ENCODE data around the gene NCK2. TPM values are rescaled to one million over a fixed set of nuclear protein-coding genes. Genes with fewer than 3 reads are reported as not detected.

The NCK2 gene
- total and polyA plus RNA-seq, 2 of the 13 experiments (the other 11 are each of a cell fraction or from before 2014, with no cell fraction given) = 14.8 to 23.5 TPM

GRCh38 chr2:105880637-105881036, 135.9 kb downstream of the NCK2 start (continued):
- TF ChIP-seq, protein P1, sequence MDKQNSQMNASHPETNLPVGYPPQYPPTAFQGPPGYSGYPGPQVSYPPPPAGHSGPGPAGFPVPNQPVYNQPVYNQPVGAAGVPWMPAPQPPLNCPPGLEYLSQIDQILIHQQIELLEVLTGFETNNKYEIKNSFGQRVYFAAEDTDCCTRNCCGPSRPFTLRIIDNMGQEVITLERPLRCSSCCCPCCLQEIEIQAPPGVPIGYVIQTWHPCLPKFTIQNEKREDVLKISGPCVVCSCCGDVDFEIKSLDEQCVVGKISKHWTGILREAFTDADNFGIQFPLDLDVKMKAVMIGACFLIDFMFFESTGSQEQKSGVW (CRISPR knock-in tag; IDR thresholded peaks at IDR 0.05; ENCODE audit: borderline replicate concordance) = no peak
- no peak for TF ChIP-seq E2F5 (CRISPR knock-in tag; conservative IDR thresholded peaks at IDR 0.05)
- TF ChIP-seq KLF11 (CRISPR knock-in tag; IDR thresholded peaks at IDR 0.05) = no peak

GRCh38 chr2:105881286-105882136, 136.8 kb downstream of the NCK2 start:
- Histone ChIP-seq H3K27ac (ENCODE audit: extremely low read length, insufficient read depth, low read length) (no peak overlapping the region), H3K79me2 (ENCODE audit: insufficient read depth, low read length) (no peaks in the 10 kb centered on the region), H3K9ac (ENCODE audit: insufficient read depth, low read depth, low read length) (no peak overlapping the region), H3K4me1 (ENCODE audit: insufficient read depth, low read length) (peaks cover 15% of the 10 kb centered on the region), H3K36me3 (replicated peaks in 1 of 2; ENCODE audit: control insufficient read depth in 1 of 2, insufficient read depth in 2 of 2, low read length in 2 of 2) (peaks cover 3 to 10% of the 10 kb centered on the region in 2 experiments; a peak in 2 of 5 replicates), H3K9me3 (ENCODE audit: low read length) (no peaks in the 10 kb centered on the region), H3K27me3 (ENCODE audit: control insufficient read depth in 1 of 2, insufficient read depth in 2 of 2, low read length in 2 of 2) (no peaks in the 10 kb centered on the region), H3K4me3 (replicated peaks in 1 of 3; ENCODE audit: insufficient read depth in 1 of 3, low read depth in 2 of 3, low read length in 3 of 3) (no peak overlapping the region), H4K20me1 (ENCODE audit: insufficient read depth, low read length) (no peaks in the 10 kb centered on the region), H3K4me2 (ENCODE audit: low read depth, low read length) (no peak overlapping the region), H2AFZ (ENCODE audit: low read length) (no peak overlapping the region)
- DNase-seq (ENCODE audit: low spot score) (no peak), ATAC-seq (no peak), FAIRE-seq (no peak)
- ChIA-PET POLR2A (no interaction called here), CTCF (ENCODE audit: low intra/inter-chr PET ratio, low total read pairs) (no interaction called here)
- intact Hi-C loops (cut with micrococcal nuclease; ENCODE audit: unreplicated experiment) (no loop called here), in situ Hi-C loops (cut with HindIII; ENCODE audit: extremely low pct_ligation_motif_present, low pct_unique_long_range_greater_than_20kb) (no loop called here)
- no TSS peak for BruUV-seq (replicated peaks)
- 98% methylated on average over 79 of the region's 79 CpGs for WGBS (ENCODE audit: low lambda C conversion rate)
- TF ChIP-seq, protein P2, sequence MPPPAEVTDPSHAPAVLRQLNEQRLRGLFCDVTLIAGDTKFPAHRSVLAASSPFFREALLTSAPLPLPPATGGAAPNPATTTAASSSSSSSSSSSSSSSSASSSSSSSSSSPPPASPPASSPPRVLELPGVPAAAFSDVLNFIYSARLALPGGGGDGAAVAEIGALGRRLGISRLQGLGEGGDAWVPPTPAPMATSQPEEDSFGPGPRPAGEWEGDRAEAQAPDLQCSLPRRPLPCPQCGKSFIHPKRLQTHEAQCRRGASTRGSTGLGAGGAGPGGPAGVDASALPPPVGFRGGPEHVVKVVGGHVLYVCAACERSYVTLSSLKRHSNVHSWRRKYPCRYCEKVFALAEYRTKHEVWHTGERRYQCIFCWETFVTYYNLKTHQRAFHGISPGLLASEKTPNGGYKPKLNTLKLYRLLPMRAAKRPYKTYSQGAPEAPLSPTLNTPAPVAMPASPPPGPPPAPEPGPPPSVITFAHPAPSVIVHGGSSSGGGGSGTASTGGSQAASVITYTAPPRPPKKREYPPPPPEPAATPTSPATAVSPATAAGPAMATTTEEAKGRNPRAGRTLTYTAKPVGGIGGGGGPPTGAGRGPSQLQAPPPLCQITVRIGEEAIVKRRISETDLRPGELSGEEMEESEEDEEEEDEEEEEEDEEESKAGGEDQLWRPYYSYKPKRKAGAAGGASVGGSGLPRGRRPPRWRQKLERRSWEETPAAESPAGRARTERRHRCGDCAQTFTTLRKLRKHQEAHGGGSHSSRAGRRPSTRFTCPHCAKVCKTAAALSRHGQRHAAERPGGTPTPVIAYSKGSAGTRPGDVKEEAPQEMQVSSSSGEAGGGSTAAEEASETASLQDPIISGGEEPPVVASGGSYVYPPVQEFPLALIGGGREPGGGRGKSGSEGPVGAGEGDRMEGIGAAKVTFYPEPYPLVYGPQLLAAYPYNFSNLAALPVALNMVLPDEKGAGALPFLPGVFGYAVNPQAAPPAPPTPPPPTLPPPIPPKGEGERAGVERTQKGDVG (CRISPR knock-in tag; IDR thresholded peaks at IDR 0.05; ENCODE audit: borderline replicate concordance) = 0 out of 2 replicates have a peak, but pooled peaks have one; percentile 27
- TF ChIP-seq AGO2 (optimal IDR thresholded peaks at IDR 0.05; ENCODE audit: low read depth, low read length) (peak; percentile 37), STAT6 (CRISPR knock-in tag; IDR thresholded peaks at IDR 0.05; ENCODE audit: borderline replicate concordance) (no peak), HOXA3 (CRISPR knock-in tag; IDR thresholded peaks at IDR 0.05) (0 out of 2 replicates have a peak, but pooled peaks have one; percentile 1), FOXK1 (CRISPR knock-in tag; IDR thresholded peaks at IDR 0.05; ENCODE audit: borderline replicate concordance, low read depth) (no peak), GABPB1 (CRISPR knock-in tag; IDR thresholded peaks at IDR 0.05) (0 out of 2 replicates have a peak, but pooled peaks have one; percentile 13)

Data from HepG2 (cell line).